ENCODE results near the gene SCN7A. TPM values are rescaled to one million over a fixed set of nuclear protein-coding genes. Genes with fewer than 3 reads are reported as not detected.

SCN7A gene
- total RNA-seq: under 1 TPM in 2 of 3 donors, not detected in 1; 0.05 TPM

GRCh38 chr2:166494140-166494624 is at the start of gene SCN7A:
Gene SCN7A (minus strand): TSS chr2:166494249. CDS start chr2:166477696, 16,553 bp downstream.
- no peaks in the 10 kb centered on the region for H3K36me3 Mint-ChIP-seq (ENCODE audit: insufficient read depth)
- H3K4me1 Mint-ChIP-seq (ENCODE audit: low read depth): no peaks in the 10 kb centered on the region
- no peaks in the 10 kb centered on the region for H3K9me3 Mint-ChIP-seq
- H3K27me3 Mint-ChIP-seq (ENCODE audit: low read depth): no peaks in the 10 kb centered on the region
- ATAC-seq (no peak), DNase-seq (no peak)
- no peak within 1 kb of the TSS for H3K4me3 Mint-ChIP-seq

- DNase-seq: no peak
- no peaks in the 10 kb centered on the region for H3K9me3 Mint-ChIP-seq
- no peaks in the 10 kb centered on the region for H3K4me1 Mint-ChIP-seq (ENCODE audit: low read depth)
- no peaks in the 10 kb centered on the region for H3K36me3 Mint-ChIP-seq (ENCODE audit: insufficient read depth)
- H3K4me3 Mint-ChIP-seq: no peak overlapping the region
- H3K27me3 Mint-ChIP-seq (ENCODE audit: low read depth): no peaks in the 10 kb centered on the region
- ATAC-seq: peak; percentile 58 to 65
These were observed 45.5 kb upstream of the SCN7A start for GRCh38 chr2:166539340-166540162.

GRCh38 chr2:166536111-166536510 is 42.1 kb upstream of the SCN7A start:
- Mint-ChIP-seq H3K4me3 (no peak overlapping the region), H3K27me3 (ENCODE audit: low read depth) (no peaks in the 10 kb centered on the region), H3K36me3 (ENCODE audit: insufficient read depth) (no peaks in the 10 kb centered on the region), H3K9me3 (no peaks in the 10 kb centered on the region), H3K4me1 (ENCODE audit: low read depth) (no peaks in the 10 kb centered on the region)
- ATAC-seq (no peak), DNase-seq (no peak)

GRCh38 chr2:166521155-166521554 is 27.1 kb upstream of the SCN7A start:
- H3K4me1 Mint-ChIP-seq (ENCODE audit: low read depth): no peaks in the 10 kb centered on the region
- no peak for ATAC-seq
- no peaks in the 10 kb centered on the region for H3K9me3 Mint-ChIP-seq
- H3K36me3 Mint-ChIP-seq (ENCODE audit: insufficient read depth): no peaks in the 10 kb centered on the region
- H3K4me3 Mint-ChIP-seq: no peak overlapping the region
- no peaks in the 10 kb centered on the region for H3K27me3 Mint-ChIP-seq (ENCODE audit: low read depth)
- no peak for DNase-seq

GRCh38 chr2:166520604-166521003 is 26.6 kb upstream of the SCN7A start:
- no peaks in the 10 kb centered on the region for H3K4me1 Mint-ChIP-seq (ENCODE audit: low read depth)

GRCh38 chr2:166519391-166519962 is 25.4 kb upstream of the SCN7A start:
- ATAC-seq (no peak), DNase-seq (no peak)
- Mint-ChIP-seq H3K27me3 (ENCODE audit: low read depth) (no peaks in the 10 kb centered on the region), H3K4me3 (no peak overlapping the region), H3K4me1 (ENCODE audit: low read depth) (no peaks in the 10 kb centered on the region), H3K36me3 (ENCODE audit: insufficient read depth) (no peaks in the 10 kb centered on the region), H3K9me3 (no peaks in the 10 kb centered on the region)

More at GRCh38 chr2:166520604-166521003, 26.6 kb upstream of the SCN7A start:
- Mint-ChIP-seq H3K9me3 (no peaks in the 10 kb centered on the region), H3K27me3 (ENCODE audit: low read depth) (no peaks in the 10 kb centered on the region), H3K4me3 (no peak overlapping the region), H3K36me3 (ENCODE audit: insufficient read depth) (no peaks in the 10 kb centered on the region)
- DNase-seq: no peak
- no peak for ATAC-seq

- no peaks in the 10 kb centered on the region for H3K4me1 Mint-ChIP-seq (ENCODE audit: low read depth)
- H3K27me3 Mint-ChIP-seq (ENCODE audit: low read depth): no peaks in the 10 kb centered on the region
- ATAC-seq: no peak
- no peaks in the 10 kb centered on the region for H3K36me3 Mint-ChIP-seq (ENCODE audit: insufficient read depth)
- DNase-seq: no peak
- H3K4me3 Mint-ChIP-seq: no peak overlapping the region
- H3K9me3 Mint-ChIP-seq: no peaks in the 10 kb centered on the region
These were observed 24.8 kb upstream of the SCN7A start for GRCh38 chr2:166518634-166519390.

GRCh38 chr2:166517533-166518061 is 23.5 kb upstream of the SCN7A start:
- Mint-ChIP-seq H3K27me3 (ENCODE audit: low read depth) (no peaks in the 10 kb centered on the region), H3K4me1 (ENCODE audit: low read depth) (no peaks in the 10 kb centered on the region), H3K9me3 (no peaks in the 10 kb centered on the region), H3K4me3 (no peak overlapping the region), H3K36me3 (ENCODE audit: insufficient read depth) (no peaks in the 10 kb centered on the region)
- DNase-seq (no peak), ATAC-seq (no peak)

GRCh38 chr2:166516712-166517303 is 22.8 kb upstream of the SCN7A start:
- DNase-seq: no peak
- no peak overlapping the region for H3K4me3 Mint-ChIP-seq
- H3K27me3 Mint-ChIP-seq (ENCODE audit: low read depth): no peaks in the 10 kb centered on the region
- ATAC-seq: no peak
- H3K4me1 Mint-ChIP-seq (ENCODE audit: low read depth): no peaks in the 10 kb centered on the region
- no peaks in the 10 kb centered on the region for H3K9me3 Mint-ChIP-seq
- no peaks in the 10 kb centered on the region for H3K36me3 Mint-ChIP-seq (ENCODE audit: insufficient read depth)

- Mint-ChIP-seq H3K27me3 (ENCODE audit: low read depth) (no peaks in the 10 kb centered on the region), H3K36me3 (ENCODE audit: insufficient read depth) (no peaks in the 10 kb centered on the region), H3K4me3 (no peak overlapping the region), H3K4me1 (ENCODE audit: low read depth) (no peaks in the 10 kb centered on the region), H3K9me3 (peaks cover 4% of the 10 kb centered on the region)
- no peak for DNase-seq
- no peak for ATAC-seq
These were observed 19.9 kb upstream of the SCN7A start for GRCh38 chr2:166513952-166514351.

GRCh38 chr2:166499281-166499680 is 5.2 kb upstream of the SCN7A start:
- Mint-ChIP-seq H3K4me3 (no peak overlapping the region), H3K27me3 (ENCODE audit: low read depth) (no peaks in the 10 kb centered on the region), H3K4me1 (ENCODE audit: low read depth) (no peaks in the 10 kb centered on the region), H3K9me3 (peaks cover 5% of the 10 kb centered on the region), H3K36me3 (ENCODE audit: insufficient read depth) (no peaks in the 10 kb centered on the region)
- DNase-seq (no peak), ATAC-seq (no peak)

GRCh38 chr2:166491461-166491860 is 2.6 kb downstream of the SCN7A start:
- H3K27me3 Mint-ChIP-seq (ENCODE audit: low read depth): no peaks in the 10 kb centered on the region
- H3K36me3 Mint-ChIP-seq (ENCODE audit: insufficient read depth): no peaks in the 10 kb centered on the region
- no peaks in the 10 kb centered on the region for H3K4me1 Mint-ChIP-seq (ENCODE audit: low read depth)
- ATAC-seq: no peak
- H3K9me3 Mint-ChIP-seq: no peaks in the 10 kb centered on the region
- H3K4me3 Mint-ChIP-seq: no peak overlapping the region
- no peak for DNase-seq

GRCh38 chr2:166487171-166487570 is 6.9 kb downstream of the SCN7A start:
- Mint-ChIP-seq H3K36me3 (ENCODE audit: insufficient read depth) (no peaks in the 10 kb centered on the region), H3K27me3 (ENCODE audit: low read depth) (no peaks in the 10 kb centered on the region), H3K4me1 (ENCODE audit: low read depth) (no peaks in the 10 kb centered on the region), H3K4me3 (no peak overlapping the region), H3K9me3 (no peaks in the 10 kb centered on the region)
- DNase-seq (no peak), ATAC-seq (no peak)

- no peaks in the 10 kb centered on the region for H3K4me1 Mint-ChIP-seq (ENCODE audit: low read depth)
- no peak for DNase-seq
- H3K36me3 Mint-ChIP-seq (ENCODE audit: insufficient read depth): no peaks in the 10 kb centered on the region
- no peaks in the 10 kb centered on the region for H3K9me3 Mint-ChIP-seq
- ATAC-seq: no peak
- H3K27me3 Mint-ChIP-seq (ENCODE audit: low read depth): no peaks in the 10 kb centered on the region
- H3K4me3 Mint-ChIP-seq: no peak overlapping the region
These were observed 8.4 kb downstream of the SCN7A start for GRCh38 chr2:166485558-166486178.

Measured in activated T-cell treated with anti-CD3 and anti-CD28 coated beads, Interleukin-2, amount 50 U/mL, for 4 hours (primary cell).